Caco-2 (cell line): ENCODE results near the gene CTNNA2. TPM values are rescaled to one million over a fixed set of nuclear protein-coding genes. Genes with fewer than 3 reads are reported as not detected.

Experiments used
- BruUV-seq: library from RNA; stranded (reverse); fragments of 400-500 nt; replicated peaks from 2 replicates; lab custom pipeline; 2021; lab: Mats Ljungman, UMichigan
- CTCF ChIA-PET: fragments of 300-600 bp; sonication (Branson Sonifier 250); formaldehyde crosslinking; loops from one replicate; lab custom pipeline; 2022; ENCODE audit warnings: antibody characterized with exemption; lab: Charles Lee
- POLR2A ChIA-PET: fragments of 300-600 bp; sonication (Branson Sonifier 250); formaldehyde crosslinking; loops from one replicate; lab custom pipeline; 2022; ENCODE audit warnings: antibody characterized with exemption; lab: Charles Lee
- DNase-seq, 2 experiments: peaks; one replicate each; pipeline versions ENCODE4 v3.0.0 to v3.0.0-alpha.2; 2020 to 2022
- H3K27me3 ChIP-seq: replicated peaks from 2 replicates; pipeline ENCODE4 v1.6.0; 2011; ENCODE audit warnings: low read length; ENCODE audit not compliant: control insufficient read depth, insufficient read depth
- H3K36me3 ChIP-seq: 2 replicates; pipeline ENCODE4 v1.5.1; 2011; ENCODE audit warnings: low read length; ENCODE audit not compliant: control insufficient read depth, insufficient read depth
- H3K4me1 ChIP-seq: fragments of 250-450 bp; sonication (Bioruptor Pico); 2 replicates; pipeline ENCODE4 v1.5.1; 2020; ENCODE audit warnings: mild to moderate bottlenecking
- H3K4me3 ChIP-seq: 2 replicates; pipeline ENCODE4 v1.5.1; 2011; ENCODE audit warnings: low read depth, mild to moderate bottlenecking, control low read depth, low read length
- H3K9me3 ChIP-seq: fragments of 250-450 bp; sonication (Bioruptor Pico); 2 replicates; pipeline ENCODE4 v1.5.1; 2020; ENCODE audit warnings: mild to moderate bottlenecking, moderate library complexity
- H3K27ac Mint-ChIP-seq: one replicate; pipeline ENCODE4 v1.8.0; 2022; ENCODE audit warnings: mixed read lengths; ENCODE audit not compliant: unreplicated experiment
- H3K27me3 Mint-ChIP-seq: one replicate; pipeline ENCODE4 v1.8.0; 2022; ENCODE audit warnings: mixed read lengths; ENCODE audit not compliant: insufficient read depth, unreplicated experiment
- H3K36me3 Mint-ChIP-seq: one replicate; pipeline ENCODE4 v1.8.0; 2022; ENCODE audit warnings: mild to moderate bottlenecking, mixed read lengths; ENCODE audit not compliant: insufficient read depth, unreplicated experiment
- H3K4me1 Mint-ChIP-seq: one replicate; pipeline ENCODE4 v1.8.0; 2022; ENCODE audit warnings: low read depth, mixed read lengths; ENCODE audit not compliant: unreplicated experiment
- H3K4me3 Mint-ChIP-seq: one replicate; pipeline ENCODE4 v1.8.0; 2022; ENCODE audit warnings: mild to moderate bottlenecking, moderate library complexity, mixed read lengths; ENCODE audit not compliant: unreplicated experiment
- H3K9me3 Mint-ChIP-seq: one replicate; pipeline ENCODE4 v1.8.0; 2022; ENCODE audit warnings: mixed read lengths; ENCODE audit not compliant: unreplicated experiment
- intact Hi-C: fragments of 100-400 bp; cut with micrococcal nuclease; formaldehyde crosslinking; loops from one replicate; pipeline ENCODE4 v1.10.0; 2022; ENCODE audit not compliant: unreplicated experiment
- total RNA-seq: library from RNA; stranded (reverse); gene quantifications from 2 replicates; pipeline ENCODE4 v1.2.3, GENCODE V29; 2022
- TF ChIP-seq, protein P1 (sequence below), 2 experiments: fragments of 200-600 bp in 1 of 2; IDR thresholded peaks; 1 replicate in 1 of 2; 2 replicates in 1 of 2; pipeline versions ENCODE4 v1.5.1 to v1.8.0; 2011 to 2022; ENCODE audit warnings: antibody characterized with exemption in 1 of 2, control low read depth in 1 of 2, inconsistent platforms in 1 of 2, low read depth in 1 of 2, low read length in 1 of 2, mild to moderate bottlenecking in 1 of 2, moderate library complexity in 1 of 2; ENCODE audit not compliant: insufficient read depth in 1 of 2, severe bottlenecking in 1 of 2, unreplicated experiment in 1 of 2

Gene CTNNA2
- total RNA-seq, 1 experiment from 2014 or later, result not detected

DNA sequence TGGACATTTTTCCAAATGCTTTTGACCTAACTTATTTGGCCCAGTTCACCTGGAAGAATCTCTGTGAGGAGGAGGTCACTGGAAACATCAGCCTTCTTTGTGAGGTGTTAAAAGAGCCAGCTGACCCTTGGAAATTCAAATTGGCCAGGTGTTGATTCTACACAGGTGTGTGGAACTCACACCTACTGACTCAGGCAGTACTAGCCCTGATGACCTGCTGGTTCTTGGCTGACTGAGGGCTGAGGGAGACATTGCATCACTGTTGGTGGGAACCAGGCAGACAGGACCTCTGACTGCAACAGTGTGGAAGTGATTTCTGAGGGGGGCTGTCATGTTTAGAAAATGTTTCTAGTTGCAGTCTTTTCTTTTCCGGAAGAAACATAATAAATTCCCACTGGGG, 1033.9 kb downstream of the CTNNA2 start:
- intact Hi-C loops, result no loop called here
- H3K4me3 Mint-ChIP-seq, result no peak overlapping the region

DNA sequence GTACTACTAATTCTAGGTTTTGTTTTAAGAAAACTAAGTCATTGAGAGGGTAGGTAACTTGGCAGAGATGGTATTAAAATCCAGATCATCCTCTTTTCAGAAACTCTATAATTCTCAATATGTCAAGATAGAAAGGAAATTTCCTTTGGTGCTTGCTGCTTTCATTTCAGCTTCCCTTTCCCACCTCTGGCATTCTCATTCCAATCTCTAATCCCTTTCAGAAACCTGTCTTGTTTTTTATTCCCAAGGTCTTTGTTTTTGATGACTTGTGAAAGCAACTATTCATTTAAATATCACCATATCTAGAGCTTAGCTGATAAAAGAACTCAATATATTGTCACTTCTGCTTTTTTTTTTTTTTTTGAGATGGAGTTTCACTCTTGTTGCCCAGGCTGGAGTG, 1034.5 kb downstream of the CTNNA2 start:
- BruUV-seq, result no TSS peak
- ChIA-PET CTCF (no interaction called here), POLR2A (no interaction called here)
- no peak for DNase-seq
- intact Hi-C loops, result no loop called here
- Mint-ChIP-seq H3K27ac (no peak overlapping the region), H3K27me3 (peaks cover 6% of the 10 kb centered on the region), H3K9me3 (no peaks in the 10 kb centered on the region), H3K4me3 (no peak overlapping the region), H3K4me1 (no peaks in the 10 kb centered on the region), H3K36me3 (no peaks in the 10 kb centered on the region)
- no peaks in the 10 kb centered on the region for H3K27me3 ChIP-seq
- no peaks in the 10 kb centered on the region for H3K9me3 ChIP-seq
- no peaks in the 10 kb centered on the region for H3K4me1 ChIP-seq
- no peaks in the 10 kb centered on the region for H3K36me3 ChIP-seq
- TF ChIP-seq, protein P1, sequence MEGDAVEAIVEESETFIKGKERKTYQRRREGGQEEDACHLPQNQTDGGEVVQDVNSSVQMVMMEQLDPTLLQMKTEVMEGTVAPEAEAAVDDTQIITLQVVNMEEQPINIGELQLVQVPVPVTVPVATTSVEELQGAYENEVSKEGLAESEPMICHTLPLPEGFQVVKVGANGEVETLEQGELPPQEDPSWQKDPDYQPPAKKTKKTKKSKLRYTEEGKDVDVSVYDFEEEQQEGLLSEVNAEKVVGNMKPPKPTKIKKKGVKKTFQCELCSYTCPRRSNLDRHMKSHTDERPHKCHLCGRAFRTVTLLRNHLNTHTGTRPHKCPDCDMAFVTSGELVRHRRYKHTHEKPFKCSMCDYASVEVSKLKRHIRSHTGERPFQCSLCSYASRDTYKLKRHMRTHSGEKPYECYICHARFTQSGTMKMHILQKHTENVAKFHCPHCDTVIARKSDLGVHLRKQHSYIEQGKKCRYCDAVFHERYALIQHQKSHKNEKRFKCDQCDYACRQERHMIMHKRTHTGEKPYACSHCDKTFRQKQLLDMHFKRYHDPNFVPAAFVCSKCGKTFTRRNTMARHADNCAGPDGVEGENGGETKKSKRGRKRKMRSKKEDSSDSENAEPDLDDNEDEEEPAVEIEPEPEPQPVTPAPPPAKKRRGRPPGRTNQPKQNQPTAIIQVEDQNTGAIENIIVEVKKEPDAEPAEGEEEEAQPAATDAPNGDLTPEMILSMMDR (IDR thresholded peaks at IDR 0.05; ENCODE audit: insufficient read depth in 1 of 2, low read depth in 1 of 2, low read length in 1 of 2, severe bottlenecking in 1 of 2, unreplicated experiment in 1 of 2), result no peak
- no peak overlapping the region for H3K4me3 ChIP-seq

More for the DNA sequence above, 1033.9 kb downstream of the CTNNA2 start:
- Mint-ChIP-seq H3K9me3 (no peaks in the 10 kb centered on the region), H3K27me3 (peaks cover 5% of the 10 kb centered on the region), H3K36me3 (no peaks in the 10 kb centered on the region), H3K4me1 (no peaks in the 10 kb centered on the region), H3K27ac (no peak overlapping the region)
- no peaks in the 10 kb centered on the region for H3K36me3 ChIP-seq
- ChIA-PET CTCF (no interaction called here), POLR2A (no interaction called here)
- BruUV-seq, result no TSS peak
- H3K4me3 ChIP-seq, result no peak overlapping the region
- no peaks in the 10 kb centered on the region for H3K27me3 ChIP-seq
- TF ChIP-seq, protein P1 (IDR thresholded peaks at IDR 0.05; ENCODE audit: insufficient read depth in 1 of 2, low read depth in 1 of 2, low read length in 1 of 2, severe bottlenecking in 1 of 2, unreplicated experiment in 1 of 2), result no peak
- no peak for DNase-seq
- H3K9me3 ChIP-seq, result no peaks in the 10 kb centered on the region
- no peaks in the 10 kb centered on the region for H3K4me1 ChIP-seq

DNA sequence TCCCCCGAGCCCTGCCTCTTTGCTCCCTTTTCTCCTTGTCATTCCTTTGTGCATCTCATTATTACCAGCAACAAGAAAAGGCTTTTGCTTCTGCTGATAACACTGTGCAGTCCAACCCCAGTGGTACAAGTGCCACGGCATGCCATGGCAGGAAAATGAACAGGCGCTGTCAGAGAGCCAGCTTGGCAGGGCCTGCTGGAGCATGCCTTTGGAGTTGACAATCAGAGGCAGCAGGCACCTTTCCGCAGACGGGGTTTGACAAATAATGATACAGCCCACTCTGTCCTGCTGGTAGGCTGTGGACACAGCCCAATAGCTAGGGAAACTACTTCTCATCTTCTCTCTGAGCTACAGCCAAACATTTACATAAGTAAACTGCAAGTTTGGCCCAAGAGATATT, 1035.6 kb downstream of the CTNNA2 start:
- CTCF ChIA-PET, result no interaction called here
- intact Hi-C loops, result no loop called here
- Histone ChIP-seq H3K27me3 (no peaks in the 10 kb centered on the region), H3K9me3 (no peaks in the 10 kb centered on the region), H3K4me3 (no peak overlapping the region), H3K4me1 (no peaks in the 10 kb centered on the region), H3K36me3 (no peaks in the 10 kb centered on the region)
- no peak overlapping the region for H3K4me3 Mint-ChIP-seq
- TF ChIP-seq, protein P1 (IDR thresholded peaks at IDR 0.05; ENCODE audit: insufficient read depth in 1 of 2, low read depth in 1 of 2, low read length in 1 of 2, severe bottlenecking in 1 of 2, unreplicated experiment in 1 of 2), result no peak
- H3K27me3 Mint-ChIP-seq, result peaks cover 6% of the 10 kb centered on the region
- no peak for DNase-seq
- no peaks in the 10 kb centered on the region for H3K36me3 Mint-ChIP-seq
- H3K4me1 Mint-ChIP-seq, result no peaks in the 10 kb centered on the region
- no peaks in the 10 kb centered on the region for H3K9me3 Mint-ChIP-seq
- H3K27ac Mint-ChIP-seq, result no peak overlapping the region
- BruUV-seq, result no TSS peak
- POLR2A ChIA-PET, result no interaction called here
